IPS-18c (cell line): ENCODE data around the gene GGT6.

ENCODE experiments used
- H3K4me3 ChIP-seq: 2 replicates; pipeline ENCODE4 v1.7.0; 2013; ENCODE audit warnings: low read depth, mild to moderate bottlenecking, low read length, moderate library complexity; ENCODE audit not compliant: insufficient read depth
- H3K9me3 ChIP-seq: one replicate; pipeline ENCODE4 v1.6.1; 2013; ENCODE audit warnings: mild to moderate bottlenecking, low read length, moderate library complexity; ENCODE audit not compliant: control insufficient read depth, insufficient read depth

The GGT6 gene

GRCh38 chr17:4510618-4510941 is 49.8 kb downstream of the GGT6 start:
- Histone ChIP-seq H3K9me3 (no peaks in the 10 kb centered on the region), H3K4me3 (no peak overlapping the region)

- Histone ChIP-seq H3K9me3 (no peaks in the 10 kb centered on the region), H3K4me3 (no peak overlapping the region)
Measured at GRCh38 chr17:4509923-4510617, 50.3 kb downstream of the GGT6 start.

- Histone ChIP-seq H3K4me3 (no peak overlapping the region), H3K9me3 (no peaks in the 10 kb centered on the region)
Measured at GRCh38 chr17:4509401-4509800, 51.0 kb downstream of the GGT6 start.

GRCh38 chr17:4508207-4508606 is 52.2 kb downstream of the GGT6 start:
- H3K9me3 ChIP-seq = no peaks in the 10 kb centered on the region
- H3K4me3 ChIP-seq = no peak overlapping the region

GRCh38 chr17:4507361-4508111 is 52.8 kb downstream of the GGT6 start:
- Histone ChIP-seq H3K4me3 (no peak overlapping the region), H3K9me3 (no peaks in the 10 kb centered on the region)
